Measurements from ENCODE around the gene SOSTDC1.
"Not testable (repeated sequence)": the region's sequence is repeated elsewhere in the genome, so short reads cannot be mapped to it uniquely, and the experiment has no call there.

Gene SOSTDC1

DNA sequence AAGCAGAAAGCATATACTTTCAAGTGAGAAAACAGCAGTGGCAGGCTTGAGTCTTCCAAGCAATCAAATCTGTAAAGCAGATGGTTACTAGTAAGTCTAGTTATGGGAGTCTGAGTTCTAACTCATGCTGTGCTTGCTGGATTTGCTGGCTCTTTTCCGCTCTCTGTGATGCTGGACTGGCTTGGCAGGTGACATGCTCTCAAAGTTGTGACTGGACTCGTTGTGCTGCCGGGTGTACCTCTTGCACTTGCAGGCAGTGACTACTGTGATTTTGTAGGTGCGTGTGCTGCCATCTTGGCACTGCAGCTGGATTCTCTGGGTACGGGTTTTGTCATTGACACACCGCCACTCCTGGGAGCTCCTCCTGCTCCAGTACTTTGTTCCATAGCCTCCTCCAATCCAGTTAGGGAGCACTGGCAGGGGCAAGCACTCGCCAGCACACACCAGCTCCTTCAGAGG is 3.1 kb downstream of the SOSTDC1 start:
- H3K4me3 ChIP-seq (ENCODE audit: low read depth, low read length) = no peak overlapping the region

DNA sequence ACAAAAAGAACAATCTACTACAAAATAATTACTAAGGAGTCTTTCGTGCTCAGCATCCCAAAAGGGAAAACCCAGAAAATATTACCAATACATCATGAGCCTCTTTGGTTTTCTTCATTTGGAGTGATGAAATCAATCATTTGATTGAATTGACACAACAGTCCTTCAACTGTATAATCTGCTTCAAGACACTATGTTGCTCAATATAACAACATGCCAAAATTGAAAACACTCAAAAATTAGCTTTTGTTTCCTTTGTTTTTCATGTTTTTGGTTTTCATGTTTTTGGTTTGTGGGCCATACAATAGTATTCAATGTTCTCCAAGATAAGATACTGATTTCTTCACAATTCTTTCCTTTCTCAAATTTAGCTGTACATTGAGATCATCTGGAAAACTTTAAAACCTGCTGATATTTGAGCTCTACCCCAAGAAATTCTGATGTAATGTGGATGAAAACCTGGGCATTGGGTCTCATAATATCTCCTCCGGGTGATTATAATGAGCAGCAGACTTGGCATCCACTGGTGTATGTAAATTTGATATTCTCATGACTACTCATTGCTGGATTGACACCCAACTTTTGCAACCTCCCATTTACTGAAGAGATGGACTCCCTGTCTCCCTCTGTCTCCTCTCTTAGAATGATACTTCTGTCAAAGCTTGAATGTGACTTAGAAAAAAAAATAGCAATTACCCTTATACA is 4.6 kb downstream of the SOSTDC1 start:
- H3K4me3 ChIP-seq (ENCODE audit: low read depth, low read length) = no peak overlapping the region

DNA sequence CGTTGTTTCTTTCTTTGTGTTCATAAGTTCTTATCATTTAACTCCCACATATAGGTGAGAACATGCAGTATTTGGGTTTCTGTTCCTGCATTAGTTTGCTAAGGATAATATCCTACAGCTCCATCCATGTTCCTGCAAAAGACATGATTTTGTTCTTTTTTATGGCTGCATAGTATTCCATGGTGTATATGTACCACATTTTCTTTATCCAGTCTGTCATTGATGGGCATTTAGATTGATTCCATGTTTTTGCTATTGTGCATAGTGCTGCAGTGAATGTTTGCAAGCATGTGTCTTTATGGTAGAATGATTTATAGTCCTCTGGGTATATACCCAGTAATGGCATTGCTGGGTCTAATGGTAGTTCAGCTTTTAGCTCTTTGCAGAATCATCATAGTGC is 9.2 kb downstream of the SOSTDC1 start:
- not testable (repeated sequence) for H3K4me3 ChIP-seq (ENCODE audit: low read depth, low read length)

DNA sequence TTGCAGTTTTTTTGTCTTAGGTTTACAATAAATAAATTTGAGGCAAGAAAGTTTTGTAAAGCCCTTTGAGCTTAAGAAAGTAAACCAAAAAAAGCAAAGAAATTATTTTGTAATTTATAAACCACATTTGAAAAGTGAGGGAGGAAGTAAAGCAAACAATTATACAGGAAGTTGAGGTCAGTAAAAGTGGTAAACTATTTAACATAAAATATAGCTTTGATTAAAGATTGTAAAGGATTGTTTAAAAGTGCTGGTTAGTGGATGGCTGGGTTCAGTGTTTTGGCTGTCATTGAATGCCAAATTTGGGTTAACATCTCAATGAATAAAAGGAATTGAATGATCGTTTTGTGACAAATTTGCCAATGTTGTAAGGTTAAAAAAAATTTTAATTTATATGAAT is 9.9 kb downstream of the SOSTDC1 start:
- H3K4me3 ChIP-seq (ENCODE audit: low read depth, low read length) = no peak overlapping the region

DNA sequence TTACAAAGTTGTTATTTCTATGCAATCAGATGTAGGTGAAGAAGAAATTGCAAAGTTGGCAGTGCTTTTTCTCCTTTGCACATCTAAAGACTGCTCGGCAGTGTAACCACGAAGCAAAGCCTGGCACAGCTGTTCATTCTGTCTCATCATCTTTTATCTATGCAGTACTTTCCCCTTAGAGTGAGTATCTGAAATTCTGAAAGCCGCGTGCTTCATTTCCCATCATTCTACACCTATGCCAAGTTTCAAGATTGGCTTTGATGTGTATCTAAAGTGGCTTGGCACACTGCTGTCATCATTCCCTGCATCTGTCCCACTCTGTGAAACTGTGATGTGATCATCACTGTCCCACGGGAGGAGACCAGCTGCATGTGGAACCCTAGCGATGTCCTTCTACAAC is 15.2 kb downstream of the SOSTDC1 start:
- H3K4me3 ChIP-seq (ENCODE audit: low read depth, low read length) = no peak overlapping the region

DNA sequence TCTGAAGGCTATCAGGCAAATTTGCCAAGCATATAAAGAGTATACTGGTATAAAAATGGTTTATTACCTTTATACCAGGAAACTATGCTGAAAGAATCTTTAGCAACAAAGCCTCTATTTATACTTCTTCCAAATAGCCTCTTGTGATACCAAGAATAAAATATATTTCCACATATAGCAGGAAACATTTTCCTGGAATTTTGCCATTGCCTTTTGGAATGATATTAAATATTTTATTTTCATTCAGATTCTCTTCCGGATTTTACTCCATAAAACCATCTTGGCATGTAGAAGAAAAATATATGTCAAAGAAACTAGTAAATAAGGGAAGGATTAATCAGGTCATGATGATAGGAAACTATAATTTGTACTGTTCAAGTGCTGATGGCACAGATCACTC is 17.7 kb downstream of the SOSTDC1 start:
- H3K4me3 ChIP-seq (ENCODE audit: low read depth, low read length) = no peak overlapping the region

DNA sequence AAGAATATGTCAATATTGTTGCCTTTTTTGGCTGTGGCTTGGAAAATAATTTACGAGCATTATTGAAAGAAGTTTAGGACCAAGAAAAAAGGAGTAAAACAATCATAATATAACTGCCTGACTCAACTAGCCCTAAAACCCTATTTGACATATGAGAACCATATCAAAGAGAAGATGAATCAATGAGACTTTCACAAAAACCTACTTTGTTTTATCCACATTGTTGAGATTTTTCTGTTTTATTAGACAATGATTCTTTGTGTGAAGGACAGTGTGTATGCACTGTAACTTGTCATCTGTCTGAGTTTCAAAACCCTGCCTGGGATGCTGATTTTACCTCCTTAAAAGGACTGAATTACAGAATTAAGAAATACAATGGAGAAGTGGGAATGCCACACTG is 19.0 kb downstream of the SOSTDC1 start:
- H3K4me3 ChIP-seq (ENCODE audit: low read depth, low read length) = no peak overlapping the region

DNA sequence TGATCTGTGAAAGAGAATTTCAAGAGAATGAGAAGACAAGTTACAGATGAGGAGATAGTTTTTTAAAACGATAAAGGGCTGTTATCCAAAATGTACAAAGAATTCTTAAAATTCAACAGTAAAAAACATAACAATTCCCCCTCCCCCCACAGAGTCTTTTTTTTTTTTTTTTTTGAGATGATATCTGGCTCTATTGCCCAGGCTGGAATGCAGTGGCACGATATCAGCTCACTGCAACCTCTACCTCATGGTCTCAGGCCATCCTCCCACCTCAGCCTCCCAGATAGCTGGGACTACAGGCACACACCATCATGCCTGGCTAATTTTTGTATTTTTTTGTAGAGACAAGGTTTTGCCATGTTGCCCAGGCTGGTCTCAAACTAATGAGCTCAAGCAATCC is 21.7 kb downstream of the SOSTDC1 start:
- not testable (repeated sequence) for H3K4me3 ChIP-seq (ENCODE audit: low read depth, low read length)

DNA sequence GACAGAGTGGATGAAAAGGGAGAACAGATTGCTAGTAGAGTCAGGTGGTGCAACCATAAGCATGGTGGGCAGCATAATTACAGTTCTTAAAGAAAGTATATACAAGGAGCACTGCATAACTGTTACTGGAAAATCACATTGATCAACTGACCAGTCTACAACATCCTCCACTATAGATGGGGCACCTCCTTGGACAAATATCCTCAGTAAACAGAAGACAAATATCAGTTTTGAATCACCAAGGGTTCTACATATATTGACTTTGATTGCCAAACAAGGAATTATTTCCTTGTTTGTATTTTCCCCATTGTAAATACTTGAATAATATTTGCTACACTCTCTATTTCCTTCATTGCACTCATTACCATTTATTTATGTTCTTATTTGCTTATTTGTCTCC is 26.6 kb downstream of the SOSTDC1 start:
- no peak overlapping the region for H3K4me3 ChIP-seq (ENCODE audit: low read depth, low read length)

DNA sequence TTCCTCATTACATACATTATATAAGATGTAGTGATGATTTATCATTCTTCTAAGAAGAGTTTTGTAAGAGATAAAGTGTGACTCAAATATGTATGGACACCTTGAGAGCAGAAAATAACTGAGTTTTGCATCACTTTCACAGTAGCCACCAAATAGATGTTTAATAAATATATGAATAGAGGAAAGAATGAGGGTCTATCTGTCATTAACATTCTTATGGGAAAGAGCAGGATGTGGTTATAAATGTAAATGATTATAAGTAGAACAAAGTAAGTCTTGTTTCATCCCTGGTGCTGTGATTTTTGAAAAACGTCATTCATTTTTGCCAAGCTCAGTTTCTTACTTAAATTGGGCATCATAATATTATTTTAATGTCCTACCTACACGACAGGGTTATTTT is 29.2 kb downstream of the SOSTDC1 start:
- H3K4me3 ChIP-seq (ENCODE audit: low read depth, low read length) = no peak overlapping the region

DNA sequence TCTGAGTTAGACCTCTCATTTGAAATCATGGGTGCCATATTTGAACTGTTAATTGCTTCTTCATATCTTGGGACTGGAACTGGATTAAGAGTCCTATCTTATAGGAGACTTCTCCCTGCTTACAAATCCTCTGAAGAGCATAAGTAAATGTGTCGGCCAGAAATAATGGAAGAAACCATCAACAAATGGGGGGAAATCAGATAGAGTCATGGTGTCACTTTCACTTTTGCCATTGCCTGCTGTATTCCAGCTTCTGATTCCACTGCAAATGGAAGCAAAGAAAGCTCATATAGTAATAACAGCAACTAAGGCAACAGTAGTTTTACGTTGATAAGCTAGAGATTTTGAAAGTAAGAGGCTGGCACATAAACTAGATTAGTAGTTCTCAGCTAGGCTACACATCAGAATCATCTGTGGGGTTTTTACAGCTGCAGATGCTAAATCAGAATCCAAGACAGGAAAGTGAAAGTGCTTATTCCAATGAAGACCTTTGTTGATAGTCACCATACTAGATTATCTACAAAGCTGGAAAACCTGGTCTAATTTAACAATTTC is 31.9 kb downstream of the SOSTDC1 start:
- H3K4me3 ChIP-seq (ENCODE audit: low read depth, low read length) = no peak overlapping the region

DNA sequence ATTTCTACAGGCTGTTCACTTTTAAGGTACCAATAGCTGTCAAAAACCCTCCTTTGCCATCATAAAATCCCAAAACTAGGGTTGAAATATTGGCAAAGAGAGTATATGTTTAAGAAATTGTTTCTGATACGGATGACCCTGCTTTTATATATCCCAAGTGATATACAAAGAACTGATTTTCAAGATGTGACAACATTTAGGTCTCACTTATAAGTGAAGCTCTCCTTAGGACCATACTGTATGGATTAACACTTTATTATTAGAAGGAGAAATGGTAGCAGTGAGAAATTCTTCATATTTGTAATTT is 33.2 kb downstream of the SOSTDC1 start:
- no peak overlapping the region for H3K4me3 ChIP-seq (ENCODE audit: low read depth, low read length)

DNA sequence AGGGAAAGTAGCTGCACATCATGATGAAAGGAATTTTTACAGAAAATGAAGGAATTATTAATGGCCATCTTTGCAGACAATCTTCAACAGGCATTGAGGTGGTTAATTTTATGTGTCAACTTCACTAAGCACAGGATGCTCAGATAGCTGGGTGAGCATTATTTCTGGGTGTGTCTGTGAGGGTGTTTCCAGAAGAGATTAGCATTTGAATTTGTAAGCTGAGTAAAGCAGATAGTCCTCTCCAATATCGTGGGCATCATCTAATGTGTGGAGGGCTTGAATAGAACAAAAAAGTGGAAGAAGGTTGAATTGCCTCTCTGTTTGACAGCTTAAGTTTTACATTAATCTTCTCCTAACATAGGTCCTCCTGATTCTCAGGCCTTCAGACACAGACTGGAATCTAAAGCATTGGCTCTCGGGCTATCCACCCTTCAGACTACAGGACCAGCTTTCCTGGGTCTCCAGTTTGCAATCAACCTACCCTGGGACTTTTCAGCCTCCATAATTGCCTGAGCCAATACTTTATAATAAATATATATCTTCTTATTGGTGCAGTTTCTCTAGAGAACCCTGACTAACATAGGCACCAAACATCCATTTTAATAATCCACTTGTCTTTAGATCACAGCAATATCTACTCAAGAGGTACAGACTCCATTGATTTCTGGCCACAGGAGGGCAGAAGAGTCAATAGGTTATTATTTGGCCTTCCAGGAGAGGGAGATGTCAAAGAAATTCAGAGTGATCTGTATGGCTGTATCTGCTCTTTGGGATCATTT is 33.7 kb downstream of the SOSTDC1 start:
- no peak overlapping the region for H3K4me3 ChIP-seq (ENCODE audit: low read depth, low read length)

DNA sequence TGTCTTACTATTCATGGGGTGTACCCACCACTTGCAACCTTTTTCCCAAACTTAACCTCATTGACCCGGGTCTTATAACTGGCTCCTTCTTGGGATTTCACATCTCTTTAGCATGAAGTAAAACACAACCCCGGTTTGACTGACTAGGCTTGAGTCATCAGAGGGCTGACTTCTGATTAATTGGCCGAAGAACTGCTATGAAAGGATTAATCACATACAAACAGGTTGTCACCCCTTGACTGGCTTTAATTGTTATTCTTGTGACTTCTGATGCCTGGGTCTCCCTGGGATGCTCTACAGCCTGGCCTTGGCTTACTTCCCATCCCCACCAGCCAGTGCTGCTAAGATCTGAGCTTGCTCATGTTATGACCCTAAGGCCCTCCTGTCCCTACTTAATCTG is 35.4 kb downstream of the SOSTDC1 start:
- H3K4me3 ChIP-seq (ENCODE audit: low read depth, low read length) = no peak overlapping the region

DNA sequence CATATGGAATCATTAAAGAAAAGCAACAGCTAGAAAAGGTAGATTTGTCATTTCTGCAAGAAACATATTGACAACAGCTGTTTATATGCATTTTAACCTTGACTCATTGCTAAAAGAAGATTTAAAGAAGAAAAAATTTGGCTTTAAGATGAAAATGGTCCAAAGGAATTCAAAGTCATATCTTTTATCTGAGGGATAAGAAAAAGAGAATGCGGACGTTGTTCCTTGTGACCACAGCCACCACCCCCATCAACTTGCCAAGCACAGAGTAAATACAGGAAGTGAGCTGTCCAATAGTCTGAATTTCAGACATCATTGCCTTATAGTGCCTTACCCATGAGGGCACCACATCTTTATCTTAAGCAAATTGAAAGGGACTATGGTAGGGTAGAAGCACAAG is 36.9 kb downstream of the SOSTDC1 start:
- no peak overlapping the region for H3K4me3 ChIP-seq (ENCODE audit: low read depth, low read length)

DNA sequence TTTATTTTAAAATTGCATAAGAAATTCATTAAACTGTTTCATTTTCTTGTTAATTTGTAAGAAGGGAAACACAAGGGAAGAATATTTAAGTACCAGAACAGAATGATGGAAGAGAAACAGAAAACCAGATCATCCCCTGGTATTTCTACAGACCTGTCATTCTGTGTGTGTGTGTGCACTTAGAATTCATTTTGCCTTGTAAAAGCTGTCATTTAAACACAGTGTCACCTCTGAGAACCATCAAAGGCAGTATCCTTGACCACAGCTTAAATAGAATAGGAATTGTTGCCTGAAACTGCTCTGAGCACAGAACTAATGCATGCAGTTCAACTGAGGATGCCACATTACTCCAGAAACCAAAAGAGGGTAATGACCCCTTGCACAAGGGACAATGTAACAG is 37.4 kb downstream of the SOSTDC1 start:
- H3K4me3 ChIP-seq (ENCODE audit: low read depth, low read length) = no peak overlapping the region

DNA sequence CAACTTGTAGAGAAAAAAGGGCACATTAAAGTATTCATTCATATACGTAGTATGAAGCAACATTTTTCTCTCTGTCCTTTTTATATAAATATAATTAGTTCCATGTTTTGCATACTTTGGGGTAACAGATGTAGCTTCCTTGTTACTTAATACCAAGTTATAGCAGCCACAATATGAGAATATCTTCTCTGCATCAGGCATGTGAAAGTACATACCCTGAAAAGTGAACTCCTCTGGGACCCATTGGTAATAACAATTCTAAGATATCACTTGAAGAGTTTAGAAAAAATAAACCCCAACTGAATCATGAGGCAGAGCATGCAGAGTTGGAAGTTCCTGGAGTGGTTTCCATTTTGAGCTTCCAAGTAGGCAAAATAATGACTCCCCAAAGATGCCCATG is 41.8 kb downstream of the SOSTDC1 start:
- no peak overlapping the region for H3K4me3 ChIP-seq (ENCODE audit: low read depth, low read length)

DNA sequence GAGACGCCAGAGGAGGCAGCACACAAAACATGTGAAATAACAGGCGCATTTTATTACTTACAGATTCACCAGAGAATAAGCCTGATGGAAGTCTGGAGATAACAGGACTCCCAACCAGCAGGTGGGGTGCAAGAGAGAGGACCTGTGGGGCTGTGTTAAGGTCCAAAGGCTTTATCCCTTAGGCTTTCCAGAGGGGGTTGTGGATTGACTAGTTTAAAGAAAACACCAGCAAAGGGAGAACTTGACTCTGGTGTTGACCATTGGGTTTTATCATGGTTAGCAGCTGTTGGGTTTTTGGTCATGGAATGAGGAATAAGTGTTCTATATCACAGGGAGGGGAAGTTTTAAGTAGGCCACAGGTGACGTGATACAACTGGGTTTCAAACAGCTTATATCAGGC is 42.6 kb downstream of the SOSTDC1 start:
- H3K4me3 ChIP-seq (ENCODE audit: low read depth, low read length) = no peak overlapping the region

DNA sequence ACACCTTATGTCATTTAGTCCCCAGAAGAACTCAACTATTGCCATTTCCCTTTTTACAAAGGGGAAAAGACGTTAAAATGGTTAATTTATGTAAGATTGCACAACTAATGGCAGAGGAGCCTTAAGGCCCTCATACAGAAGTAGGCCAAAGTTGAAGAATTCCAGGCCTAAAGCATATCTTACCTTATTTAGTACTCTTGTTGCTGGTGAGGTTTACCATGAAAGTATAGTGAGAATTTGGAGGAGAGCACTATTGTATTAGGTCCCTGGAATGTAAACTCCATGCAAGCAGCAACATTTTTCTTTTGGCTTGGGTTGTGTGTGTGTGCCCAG is 43.5 kb downstream of the SOSTDC1 start:
- H3K4me3 ChIP-seq (ENCODE audit: low read depth, low read length) = no peak overlapping the region

DNA sequence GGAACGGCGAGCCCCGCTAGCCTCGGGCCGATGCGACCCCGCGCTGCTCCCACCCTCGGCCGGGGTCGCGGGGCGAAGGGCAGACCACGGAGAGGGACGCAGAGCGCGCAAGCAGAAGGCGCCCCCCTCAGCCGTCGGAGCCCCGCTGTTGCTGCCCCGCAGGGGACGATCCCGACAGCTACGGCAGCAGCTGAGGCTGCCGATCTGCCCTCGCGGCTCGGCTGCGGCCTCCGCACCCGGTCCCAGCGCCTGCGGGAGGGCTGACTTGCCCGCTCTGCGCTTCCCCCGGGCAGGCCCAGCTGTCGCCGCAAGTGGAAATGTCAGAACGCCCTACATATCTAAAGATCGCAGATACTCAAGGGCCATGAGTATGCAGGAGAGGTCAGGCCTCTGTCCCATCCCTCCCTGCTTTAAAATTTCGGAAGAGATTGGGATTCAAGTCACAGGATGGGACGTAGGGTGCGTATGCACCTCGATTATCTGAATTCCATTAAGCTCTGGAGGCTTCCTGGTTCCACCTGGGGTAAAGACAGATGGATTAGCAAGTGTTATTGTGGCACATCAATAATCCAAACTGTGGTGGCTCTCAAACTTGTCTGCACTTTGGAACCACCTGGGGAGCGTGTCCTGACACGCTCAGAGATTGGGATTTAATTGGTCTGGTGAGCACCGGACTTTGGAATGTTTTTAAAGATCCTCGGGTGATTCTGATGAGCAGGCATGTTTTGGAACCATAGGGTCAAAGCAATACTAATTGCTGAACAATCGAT is 44.0 kb downstream of the SOSTDC1 start, which contains the start of gene CRPPA:
Gene CRPPA (minus strand): TSS at position 206 of the 770 bp plus-strand sequence. CDS start 216 bp downstream, outside the sequence.
- H3K4me3 ChIP-seq (ENCODE audit: low read depth, low read length) = peak within 1 kb of the TSS; percentile 56

DNA sequence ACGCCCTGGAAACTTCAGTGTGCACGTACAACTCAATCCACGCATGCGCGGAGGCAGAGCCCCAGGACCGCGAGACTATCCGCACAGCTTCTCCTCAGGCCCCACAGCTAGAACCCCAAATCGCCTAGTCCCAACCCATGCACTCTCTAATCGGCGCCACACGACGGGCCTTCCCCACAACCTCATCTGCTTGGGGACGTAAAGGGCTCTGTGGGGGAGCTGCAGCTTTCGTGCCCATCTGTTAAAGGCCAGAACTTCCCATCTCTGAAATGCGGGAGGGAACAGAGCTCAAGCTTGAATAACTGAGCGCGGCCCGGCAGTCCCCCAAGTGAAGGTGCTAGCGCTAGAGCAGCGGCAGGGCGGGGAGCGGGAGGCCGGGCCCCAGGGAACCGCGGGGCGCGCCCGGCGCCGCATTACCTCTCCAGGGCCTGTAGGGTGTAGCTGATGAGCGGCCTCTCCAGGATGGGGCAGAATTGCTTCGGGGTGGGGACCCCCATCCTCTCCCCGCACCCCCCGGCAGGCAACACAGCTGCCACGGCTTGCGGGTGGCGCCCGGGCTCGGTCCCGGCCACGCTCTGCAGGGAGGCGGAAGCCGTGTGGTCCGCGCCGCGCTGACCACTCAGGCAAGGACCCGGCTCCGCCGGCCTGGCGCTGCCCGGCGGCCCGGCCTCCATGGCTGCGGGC is 44.7 kb downstream of the SOSTDC1 start:
- H3K4me3 ChIP-seq (ENCODE audit: low read depth, low read length) = peak overlapping the region; percentile 56
